ENCODE results near the gene AUNIP. TPM values are rescaled to one million over a fixed set of nuclear protein-coding genes. Genes with fewer than 3 reads are reported as not detected.

The AUNIP gene
- total RNA-seq, 1 experiment from 2014 or later = 9.4 TPM

- no peak overlapping the region for H3K4me3 Mint-ChIP-seq (ENCODE audit: unreplicated experiment)
- no peak overlapping the region for H3K27ac Mint-ChIP-seq (ENCODE audit: low read depth, unreplicated experiment)
- no peaks in the 10 kb centered on the region for H3K27me3 Mint-ChIP-seq (ENCODE audit: insufficient read depth, unreplicated experiment)
- intact Hi-C loops (cut with micrococcal nuclease) = no loop called here
- no peaks in the 10 kb centered on the region for H3K9me3 Mint-ChIP-seq (ENCODE audit: unreplicated experiment)
- BruUV-seq (replicated peaks) = no TSS peak
- ChIA-PET POLR2A (interaction anchor here (0.5 to 1.7 kb wide), 6 partner anchors 10 to 736 kb away, joined by 3 to 6 read pairs (median 3); partner anchors contain the start of gene MTFR1L), CTCF (interaction anchor here (0.5 to 2.2 kb wide), 14 partner anchors 9 to 1003 kb away, joined by 3 to 10 read pairs (median 3); partner anchors contain the start of genes PAFAH2 and SELENON)
- H3K4me1 Mint-ChIP-seq (ENCODE audit: insufficient read depth, unreplicated experiment) = peaks cover 8% of the 10 kb centered on the region
- DNase-seq (ENCODE audit: unreplicated experiment) = no peak
- TF ChIP-seq CTCF (IDR thresholded peaks at IDR 0.05; ENCODE audit: unreplicated experiment) = no peak
- H3K36me3 Mint-ChIP-seq (ENCODE audit: insufficient read depth, unreplicated experiment) = peaks cover 8% of the 10 kb centered on the region
Measured at GRCh38 chr1:25809283-25809926, 49.9 kb downstream of the AUNIP start.

GRCh38 chr1:25808481-25809244, 50.6 kb downstream of the AUNIP start:
- CTCF ChIA-PET = interaction anchor here (0.5 to 2.2 kb wide), 8 partner anchors 9 to 987 kb away, joined by 3 to 9 read pairs (median 3); partner anchors contain the start of genes PAFAH2 and SELENON
- BruUV-seq (replicated peaks) = no TSS peak
- TF ChIP-seq CTCF (IDR thresholded peaks at IDR 0.05; ENCODE audit: unreplicated experiment) = no peak
- H3K27me3 Mint-ChIP-seq (ENCODE audit: insufficient read depth, unreplicated experiment) = no peaks in the 10 kb centered on the region
- H3K4me1 Mint-ChIP-seq (ENCODE audit: insufficient read depth, unreplicated experiment) = peaks cover 8% of the 10 kb centered on the region
- no peak for DNase-seq (ENCODE audit: unreplicated experiment)
- no peak overlapping the region for H3K4me3 Mint-ChIP-seq (ENCODE audit: unreplicated experiment)
- no peaks in the 10 kb centered on the region for H3K9me3 Mint-ChIP-seq (ENCODE audit: unreplicated experiment)
- H3K36me3 Mint-ChIP-seq (ENCODE audit: insufficient read depth, unreplicated experiment) = peaks cover 4% of the 10 kb centered on the region
- no peak overlapping the region for H3K27ac Mint-ChIP-seq (ENCODE audit: low read depth, unreplicated experiment)
- intact Hi-C loops (cut with micrococcal nuclease) = no loop called here
- POLR2A ChIA-PET = interaction anchor here (1.0 to 1.7 kb wide), 3 partner anchors 11 to 569 kb away, joined by 3 to 7 read pairs (median 3); partner anchors contain the start of gene MTFR1L

- ChIA-PET POLR2A (interaction anchor here (0.7 to 1.7 kb wide), 3 partner anchors 10 to 228 kb away, joined by 3 to 7 read pairs (median 4); partner anchors contain the start of gene MTFR1L), CTCF (interaction anchor here (0.6 to 1.3 kb wide), 5 partner anchors 199 to 554 kb away, joined by 3 to 9 read pairs (median 3); no protein-coding TSS in a partner anchor)
- H3K27me3 Mint-ChIP-seq (ENCODE audit: insufficient read depth, unreplicated experiment) = no peaks in the 10 kb centered on the region
- no TSS peak for BruUV-seq (replicated peaks)
- DNase-seq (ENCODE audit: unreplicated experiment) = no peak
- no peak overlapping the region for H3K4me3 Mint-ChIP-seq (ENCODE audit: unreplicated experiment)
- H3K9me3 Mint-ChIP-seq (ENCODE audit: unreplicated experiment) = no peaks in the 10 kb centered on the region
- peaks cover 8% of the 10 kb centered on the region for H3K4me1 Mint-ChIP-seq (ENCODE audit: insufficient read depth, unreplicated experiment)
- intact Hi-C loops (cut with micrococcal nuclease) = no loop called here
- no peaks in the 10 kb centered on the region for H3K36me3 Mint-ChIP-seq (ENCODE audit: insufficient read depth, unreplicated experiment)
- TF ChIP-seq CTCF (IDR thresholded peaks at IDR 0.05; ENCODE audit: unreplicated experiment) = no peak
- H3K27ac Mint-ChIP-seq (ENCODE audit: low read depth, unreplicated experiment) = no peak overlapping the region
Measured at GRCh38 chr1:25807480-25808390, 51.5 kb downstream of the AUNIP start.
